Measurements from ENCODE around the gene FHIP2A.

Gene FHIP2A

DNA sequence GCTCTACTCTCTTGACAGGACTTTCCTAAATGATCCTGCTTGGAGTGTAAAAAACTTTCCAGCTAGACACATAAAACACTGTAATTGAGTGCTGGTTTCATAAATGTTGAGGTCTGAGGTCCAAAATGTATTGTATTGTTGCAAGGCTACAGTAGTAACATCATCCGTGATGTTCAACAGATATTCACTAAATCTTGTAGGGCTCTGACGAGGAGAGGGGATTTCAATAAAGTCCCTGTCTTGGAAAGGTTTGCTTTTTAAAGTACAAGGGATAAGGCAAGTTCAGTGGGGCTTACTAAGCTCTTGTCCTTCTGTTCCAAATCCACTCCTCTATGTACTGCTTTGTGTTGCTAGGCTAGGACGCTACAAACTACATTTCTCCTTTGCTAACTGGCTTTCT, 48.9 kb downstream of the FHIP2A start:
- no peaks in the 10 kb centered on the region; the same call in 1 of the 2 replicates for H3K4me1 ChIP-seq
- no peak overlapping the region for H3K4me3 ChIP-seq (ENCODE audit: low read depth, low read length)
- no peak for DNase-seq

DNA sequence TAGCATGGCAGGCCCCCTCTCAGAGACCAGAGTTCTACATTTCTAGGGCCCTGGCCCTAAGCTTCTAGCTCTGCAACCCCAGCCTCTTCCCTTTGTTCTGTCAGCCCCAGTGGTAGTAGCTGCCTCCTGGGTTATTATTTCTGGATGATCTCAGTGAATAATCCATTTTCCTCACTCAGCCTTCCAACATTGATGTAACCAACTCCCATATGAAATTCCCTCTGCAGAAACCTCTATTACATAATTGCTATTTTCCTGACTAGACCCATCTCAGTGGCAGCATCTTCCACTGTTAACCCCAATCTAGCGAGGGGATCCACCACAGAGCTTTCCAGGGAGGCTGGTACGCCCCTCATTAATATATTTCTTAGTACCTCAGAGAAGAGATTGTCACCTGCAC, 49.8 kb downstream of the FHIP2A start:
- TF ChIP-seq, protein P1, sequence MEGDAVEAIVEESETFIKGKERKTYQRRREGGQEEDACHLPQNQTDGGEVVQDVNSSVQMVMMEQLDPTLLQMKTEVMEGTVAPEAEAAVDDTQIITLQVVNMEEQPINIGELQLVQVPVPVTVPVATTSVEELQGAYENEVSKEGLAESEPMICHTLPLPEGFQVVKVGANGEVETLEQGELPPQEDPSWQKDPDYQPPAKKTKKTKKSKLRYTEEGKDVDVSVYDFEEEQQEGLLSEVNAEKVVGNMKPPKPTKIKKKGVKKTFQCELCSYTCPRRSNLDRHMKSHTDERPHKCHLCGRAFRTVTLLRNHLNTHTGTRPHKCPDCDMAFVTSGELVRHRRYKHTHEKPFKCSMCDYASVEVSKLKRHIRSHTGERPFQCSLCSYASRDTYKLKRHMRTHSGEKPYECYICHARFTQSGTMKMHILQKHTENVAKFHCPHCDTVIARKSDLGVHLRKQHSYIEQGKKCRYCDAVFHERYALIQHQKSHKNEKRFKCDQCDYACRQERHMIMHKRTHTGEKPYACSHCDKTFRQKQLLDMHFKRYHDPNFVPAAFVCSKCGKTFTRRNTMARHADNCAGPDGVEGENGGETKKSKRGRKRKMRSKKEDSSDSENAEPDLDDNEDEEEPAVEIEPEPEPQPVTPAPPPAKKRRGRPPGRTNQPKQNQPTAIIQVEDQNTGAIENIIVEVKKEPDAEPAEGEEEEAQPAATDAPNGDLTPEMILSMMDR (IDR thresholded peaks at IDR 0.05; ENCODE audit: low read depth, low read length), result no peak
- Histone ChIP-seq H3K36me3 (no peaks in the 10 kb centered on the region), H3K4me1 (no peaks in the 10 kb centered on the region; the same call in 1 of the 2 replicates), H3K9me3 (no peaks in the 10 kb centered on the region), H3K4me3 (ENCODE audit: low read depth, low read length) (no peak overlapping the region), H3K27me3 (no peaks in the 10 kb centered on the region)
- DNase-seq, result no peak

More for the DNA sequence above, 48.9 kb downstream of the FHIP2A start:
- TF ChIP-seq, protein P1 (IDR thresholded peaks at IDR 0.05; ENCODE audit: low read depth, low read length), result no peak
- H3K36me3 ChIP-seq, result no peaks in the 10 kb centered on the region
- no peaks in the 10 kb centered on the region for H3K9me3 ChIP-seq
- H3K27me3 ChIP-seq, result no peaks in the 10 kb centered on the region

Measured in BE2C (cell line).